HEK293T (cell line): Measurements from ENCODE around the gene CCDC136.
A peak's percentile ranks its signal among the peaks of the same experiment; 100 is the strongest.

Experiments
- CTCF ChIA-PET: fragments of 350-600 bp; formaldehyde crosslinking; extraction: SDS; loops from one replicate; lab custom pipeline; 2021; ENCODE audit warnings: antibody characterized with exemption, inconsistent platforms; lab: Yijun Ruan, JAX
- POLR2A ChIA-PET: fragments of 350-600 bp; formaldehyde crosslinking; extraction: SDS; loops from one replicate; lab custom pipeline; 2020; ENCODE audit warnings: antibody characterized with exemption, inconsistent platforms; lab: Yijun Ruan, JAX
- DNase-seq: peaks from one replicate; pipeline ENCODE4 v3.0.0; 2012; ENCODE audit warnings: mixed read lengths; ENCODE audit errors: extremely low spot score
- ARNT ChIP-seq: fragments of 450-650 bp; IDR thresholded peaks from 2 replicates; pipeline ENCODE4 v1.6.1; 2017; ENCODE audit warnings: mild to moderate bottlenecking
- BHLHE40 ChIP-seq: fragments of 450-650 bp; IDR thresholded peaks from 2 replicates; pipeline ENCODE4 v1.6.1; 2016; ENCODE audit warnings: mild to moderate bottlenecking, moderate library complexity, borderline replicate concordance
- CTBP1 ChIP-seq: fragments of 450-650 bp; IDR thresholded peaks from 2 replicates; pipeline ENCODE4 v1.6.1; 2016; ENCODE audit warnings: borderline replicate concordance
- ELF4 ChIP-seq: fragments of 450-650 bp; IDR thresholded peaks from 2 replicates; pipeline ENCODE4 v1.6.1; 2017; ENCODE audit warnings: antibody characterized with exemption
- FOXA1 ChIP-seq: fragments of 450-650 bp; IDR thresholded peaks from 2 replicates; pipeline ENCODE4 v1.6.1; 2016; ENCODE audit warnings: mild to moderate bottlenecking
- FOXK2 ChIP-seq: fragments of 450-650 bp; IDR thresholded peaks from 2 replicates; pipeline ENCODE4 v1.6.1; 2016; ENCODE audit warnings: mild to moderate bottlenecking
- FOXM1 ChIP-seq: fragments of 450-650 bp; IDR thresholded peaks from 2 replicates; pipeline ENCODE4 v1.6.1; 2017; ENCODE audit warnings: mild to moderate bottlenecking, borderline replicate concordance
- HDGF ChIP-seq: fragments of 450-650 bp; IDR thresholded peaks from 2 replicates; pipeline ENCODE4 v1.6.1; 2017; ENCODE audit warnings: antibody characterized with exemption, borderline replicate concordance
- L3MBTL2 ChIP-seq: fragments of 450-650 bp; conservative IDR thresholded peaks from 2 replicates; pipeline ENCODE4 v1.6.1; 2016; ENCODE audit warnings: mild to moderate bottlenecking
- LEF1 ChIP-seq: fragments of 450-650 bp; IDR thresholded peaks from 2 replicates; pipeline ENCODE4 v1.6.1; 2017; ENCODE audit warnings: mild to moderate bottlenecking, borderline replicate concordance
- NFRKB ChIP-seq: fragments of 450-650 bp; IDR thresholded peaks from 2 replicates; pipeline ENCODE4 v1.6.1; 2016; ENCODE audit warnings: mild to moderate bottlenecking, moderate library complexity
- PKNOX1 ChIP-seq: fragments of 450-650 bp; IDR thresholded peaks from 2 replicates; pipeline ENCODE4 v1.6.1; 2016
- SP1 ChIP-seq: fragments of 450-650 bp; IDR thresholded peaks from 2 replicates; pipeline ENCODE4 v1.6.1; 2017
- SUZ12 ChIP-seq: fragments of 450-650 bp; IDR thresholded peaks from 2 replicates; pipeline ENCODE4 v1.6.1; 2016; ENCODE audit warnings: mild to moderate bottlenecking
- TARDBP ChIP-seq: fragments of 450-650 bp; IDR thresholded peaks from 2 replicates; pipeline ENCODE4 v1.6.1; 2016
- ZNF384 ChIP-seq: fragments of 450-650 bp; IDR thresholded peaks from 2 replicates; pipeline ENCODE4 v1.6.1; 2016

Gene CCDC136

GRCh38 chr7:128838981-128839731, 47.4 kb downstream of the CCDC136 start:
- POLR2A ChIA-PET, result no interaction called here
- TF ChIP-seq BHLHE40, result no peak
- TF ChIP-seq ZNF384, result no peak
- no peak for TF ChIP-seq NFRKB
- no peak for TF ChIP-seq FOXK2
- CTCF ChIA-PET, result no interaction called here
- no peak for DNase-seq

- DNase-seq, result no peak
- POLR2A ChIA-PET, result interaction anchor here (1.5 kb wide), 1 partner anchor 22 kb away, joined by 3 read pairs; the partner anchor contains the start of gene ATP6V1F
- CTCF ChIA-PET, result no interaction called here
- TF ChIP-seq TARDBP (no peak), SP1 (no peak), FOXM1 (no peak), FOXK2 (no peak), NFRKB (no peak), ELF4 (no peak), FOXA1 (no peak)
Observed at GRCh38 chr7:128839751-128840177, 48.0 kb downstream of the CCDC136 start.

GRCh38 chr7:128840326-128841170, 48.8 kb downstream of the CCDC136 start:
- DNase-seq, result no peak
- TF ChIP-seq ZNF384, result no peak
- no peak for TF ChIP-seq FOXM1
- no peak for TF ChIP-seq PKNOX1
- TF ChIP-seq L3MBTL2, result no peak
- POLR2A ChIA-PET, result interaction anchor here (0.6 to 1.5 kb wide), 2 partner anchors 22 to 46 kb away, joined by 3 read pairs; partner anchors contain the start of gene ATP6V1F
- CTCF ChIA-PET, result interaction anchor here (2.7 kb wide), 1 partner anchor 8 kb away, joined by 15 read pairs; no protein-coding TSS in a partner anchor

- DNase-seq, result no peak
- TF ChIP-seq ELF4, result no peak
- TF ChIP-seq SUZ12, result no peak
- no peak for TF ChIP-seq NFRKB
- no peak for TF ChIP-seq CTBP1
- no peak for TF ChIP-seq TARDBP
- no peak for TF ChIP-seq HDGF
- no peak for TF ChIP-seq LEF1
- TF ChIP-seq ZNF384, result no peak
- TF ChIP-seq FOXK2, result no peak
- TF ChIP-seq BHLHE40, result no peak
- TF ChIP-seq SP1, result no peak
- TF ChIP-seq L3MBTL2, result no peak
- no peak for TF ChIP-seq PKNOX1
- no peak for TF ChIP-seq ARNT
- no peak for TF ChIP-seq FOXA1
- no peak for TF ChIP-seq FOXM1
- POLR2A ChIA-PET, result interaction anchor here (1.5 kb wide), 1 partner anchor 21 kb away, joined by 3 read pairs; the partner anchor contains the start of gene ATP6V1F
- CTCF ChIA-PET, result interaction anchor here (2.7 kb wide), 1 partner anchor 9 kb away, joined by 15 read pairs; no protein-coding TSS in a partner anchor
Observed at GRCh38 chr7:128841171-128841690, 49.5 kb downstream of the CCDC136 start.

- DNase-seq, result peak; percentile 83
- TF ChIP-seq L3MBTL2 (0 out of 2 replicates have a peak, but pooled peaks have one; percentile 55), BHLHE40 (no peak)
- ChIA-PET POLR2A (no interaction called here), CTCF (interaction anchor here (0.6 to 2.7 kb wide), 6 partner anchors 10 to 85 kb away, joined by 3 to 15 read pairs (median 4); partner anchors contain the start of gene ATP6V1F)
Observed at GRCh38 chr7:128841921-128842673, 50.3 kb downstream of the CCDC136 start.
